GM10266 (cell line): ENCODE results near the gene SPACA4.

ENCODE experiments used
- DNase-seq: peaks from one replicate; pipeline ENCODE4 v3.0.0; 2012; ENCODE audit errors: extremely low spot score
- TF ChIP-seq, protein P1 (sequence below): IDR thresholded peaks from 2 replicates; pipeline ENCODE4 v1.5.1; 2012; ENCODE audit warnings: mild to moderate bottlenecking, low read depth; ENCODE audit not compliant: control insufficient read depth, insufficient read depth; ENCODE audit errors: missing control alignments

SPACA4 gene

DNA sequence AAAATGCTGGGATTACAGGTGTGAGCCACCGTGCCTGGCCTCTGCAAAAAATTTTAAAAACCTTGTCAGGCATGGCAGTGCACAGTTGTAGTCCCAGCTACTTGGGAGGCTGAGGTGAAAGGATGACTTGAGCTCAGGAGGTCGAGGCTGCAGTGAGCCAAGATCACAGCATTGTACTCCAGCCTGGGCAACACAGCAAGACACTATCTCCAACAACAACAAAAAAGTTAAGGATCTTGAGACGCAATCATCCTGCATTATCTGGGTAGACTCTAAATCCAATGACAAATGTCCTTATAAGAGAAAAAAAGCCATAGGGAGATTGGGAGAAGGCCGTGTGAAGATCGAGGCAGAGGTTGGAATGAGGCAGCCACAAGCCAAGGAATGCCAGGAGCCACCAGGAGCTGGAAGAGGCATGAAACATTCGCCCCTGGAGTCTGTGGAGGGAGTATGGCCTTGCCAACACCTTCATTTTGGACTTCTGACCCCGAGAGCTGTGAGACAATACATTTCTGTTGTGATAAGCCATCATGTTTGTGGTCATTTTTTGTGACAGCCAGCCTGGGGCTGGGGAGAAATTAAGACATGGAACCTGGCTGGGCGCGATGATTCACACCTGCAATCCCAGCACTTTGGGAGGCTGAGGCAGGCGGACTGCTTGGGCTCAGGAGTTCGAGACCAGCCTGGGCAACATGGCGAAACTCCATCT, 44.6 kb downstream of the SPACA4 start:
- TF ChIP-seq, protein P1, sequence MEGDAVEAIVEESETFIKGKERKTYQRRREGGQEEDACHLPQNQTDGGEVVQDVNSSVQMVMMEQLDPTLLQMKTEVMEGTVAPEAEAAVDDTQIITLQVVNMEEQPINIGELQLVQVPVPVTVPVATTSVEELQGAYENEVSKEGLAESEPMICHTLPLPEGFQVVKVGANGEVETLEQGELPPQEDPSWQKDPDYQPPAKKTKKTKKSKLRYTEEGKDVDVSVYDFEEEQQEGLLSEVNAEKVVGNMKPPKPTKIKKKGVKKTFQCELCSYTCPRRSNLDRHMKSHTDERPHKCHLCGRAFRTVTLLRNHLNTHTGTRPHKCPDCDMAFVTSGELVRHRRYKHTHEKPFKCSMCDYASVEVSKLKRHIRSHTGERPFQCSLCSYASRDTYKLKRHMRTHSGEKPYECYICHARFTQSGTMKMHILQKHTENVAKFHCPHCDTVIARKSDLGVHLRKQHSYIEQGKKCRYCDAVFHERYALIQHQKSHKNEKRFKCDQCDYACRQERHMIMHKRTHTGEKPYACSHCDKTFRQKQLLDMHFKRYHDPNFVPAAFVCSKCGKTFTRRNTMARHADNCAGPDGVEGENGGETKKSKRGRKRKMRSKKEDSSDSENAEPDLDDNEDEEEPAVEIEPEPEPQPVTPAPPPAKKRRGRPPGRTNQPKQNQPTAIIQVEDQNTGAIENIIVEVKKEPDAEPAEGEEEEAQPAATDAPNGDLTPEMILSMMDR: no peak

GRCh38 chr19:48651683-48652048, 45.1 kb downstream of the SPACA4 start:
- TF ChIP-seq, protein P1: no peak
- DNase-seq: no peak

More for the DNA sequence above, 44.6 kb downstream of the SPACA4 start:
- DNase-seq: no peak

DNA sequence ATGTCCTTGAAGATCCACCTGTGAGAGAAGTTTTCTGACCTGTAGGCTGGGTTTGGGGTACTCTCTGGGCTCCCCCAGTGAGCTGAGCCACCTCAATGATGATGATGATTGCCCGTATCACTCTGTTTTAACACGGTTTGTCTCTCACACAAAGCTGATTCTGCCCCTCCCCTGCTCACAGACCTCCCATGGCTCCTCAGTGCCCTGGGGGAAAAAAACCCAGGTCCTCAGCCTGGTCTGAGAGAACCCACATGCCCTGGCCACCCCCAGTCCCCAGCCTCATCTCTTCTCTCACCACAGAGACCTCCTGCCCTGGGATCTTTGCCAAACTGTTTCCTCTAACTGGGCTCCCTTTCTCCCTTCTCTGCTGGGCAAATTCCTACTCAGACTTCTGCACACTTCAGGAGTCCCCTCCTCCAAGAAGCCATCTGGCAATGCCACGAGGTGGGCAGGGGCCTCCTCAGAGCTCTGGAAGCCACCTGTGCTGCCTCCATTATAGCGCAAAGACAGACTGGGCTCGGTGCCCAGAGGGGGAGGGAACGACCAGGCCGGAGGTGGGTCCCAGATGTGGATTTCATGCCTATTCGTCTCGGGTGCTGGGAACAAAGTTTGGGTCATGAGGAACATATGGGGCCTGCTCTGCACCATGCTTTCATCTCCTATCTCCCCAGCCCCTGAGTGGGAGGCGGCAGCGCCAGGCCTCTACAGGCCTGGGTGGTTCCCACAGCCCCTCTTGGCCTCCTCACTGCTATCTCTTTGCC, 47.9 kb downstream of the SPACA4 start:
- TF ChIP-seq, protein P1: no peak
- no peak for DNase-seq

- no peak for DNase-seq
- TF ChIP-seq, protein P1: no peak
These were observed 50.4 kb downstream of the SPACA4 start for GRCh38 chr19:48656840-48657474.
